ENCODE results near the gene EP400.
"Not testable (repeated sequence)": the region's sequence is repeated elsewhere in the genome, so short reads cannot be mapped to it uniquely, and the experiment has no call there.

Gene EP400

GRCh38 chr12:132069336-132069985, 119.7 kb downstream of the EP400 start:
- DNase-seq: no peak

GRCh38 chr12:132070298-132070697, 120.6 kb downstream of the EP400 start:
- DNase-seq: no peak

GRCh38 chr12:132071040-132071810, 121.5 kb downstream of the EP400 start:
- DNase-seq: no peak

- DNase-seq: no peak
Observed at GRCh38 chr12:132071830-132072384, 122.2 kb downstream of the EP400 start.

- no peak for DNase-seq
Observed at GRCh38 chr12:132074216-132074615, 124.5 kb downstream of the EP400 start.

GRCh38 chr12:132075026-132075713, 125.4 kb downstream of the EP400 start:
- DNase-seq: no peak

- no peak for DNase-seq
Observed at GRCh38 chr12:132075714-132076553, 126.2 kb downstream of the EP400 start.

- no peak for DNase-seq
Observed at GRCh38 chr12:132076711-132077110, 127.0 kb downstream of the EP400 start.

- no peak for DNase-seq
Observed at GRCh38 chr12:132077322-132078100, 127.8 kb downstream of the EP400 start.

GRCh38 chr12:132078190-132078589, 128.4 kb downstream of the EP400 start:
- peak; percentile 83 for DNase-seq

- DNase-seq: peak; percentile 8
Observed at GRCh38 chr12:132079200-132079599, 129.5 kb downstream of the EP400 start.

- DNase-seq: no peak
Observed at GRCh38 chr12:132079695-132080094, 130.0 kb downstream of the EP400 start.

- not testable (repeated sequence) for DNase-seq
Observed at GRCh38 chr12:132080515-132080914, 130.8 kb downstream of the EP400 start.

GRCh38 chr12:132081423-132081822, 131.7 kb downstream of the EP400 start:
- DNase-seq: no peak

- no peak for DNase-seq
Observed at GRCh38 chr12:132083614-132083940, 133.8 kb downstream of the EP400 start.

GRCh38 chr12:132083941-132084620, 134.3 kb downstream of the EP400 start:
- DNase-seq: peak; percentile 86

GRCh38 chr12:132084621-132085290, 135.0 kb downstream of the EP400 start:
- peak; percentile 39 for DNase-seq

- peak; percentile 17 for DNase-seq
Observed at GRCh38 chr12:132085291-132085635, 135.5 kb downstream of the EP400 start.

- DNase-seq: no peak
Observed at GRCh38 chr12:132089407-132089910, 139.7 kb downstream of the EP400 start.

GRCh38 chr12:132094269-132094891, 144.6 kb downstream of the EP400 start:
- DNase-seq: no peak
